Measurements from ENCODE around the gene TMEM115. TPM values are rescaled to one million over a fixed set of nuclear protein-coding genes. Genes with fewer than 3 reads are reported as not detected.

TMEM115 gene
- total and polyA plus RNA-seq, 2 experiments from 2014 or later = 17.8 to 49.2 TPM

DNA sequence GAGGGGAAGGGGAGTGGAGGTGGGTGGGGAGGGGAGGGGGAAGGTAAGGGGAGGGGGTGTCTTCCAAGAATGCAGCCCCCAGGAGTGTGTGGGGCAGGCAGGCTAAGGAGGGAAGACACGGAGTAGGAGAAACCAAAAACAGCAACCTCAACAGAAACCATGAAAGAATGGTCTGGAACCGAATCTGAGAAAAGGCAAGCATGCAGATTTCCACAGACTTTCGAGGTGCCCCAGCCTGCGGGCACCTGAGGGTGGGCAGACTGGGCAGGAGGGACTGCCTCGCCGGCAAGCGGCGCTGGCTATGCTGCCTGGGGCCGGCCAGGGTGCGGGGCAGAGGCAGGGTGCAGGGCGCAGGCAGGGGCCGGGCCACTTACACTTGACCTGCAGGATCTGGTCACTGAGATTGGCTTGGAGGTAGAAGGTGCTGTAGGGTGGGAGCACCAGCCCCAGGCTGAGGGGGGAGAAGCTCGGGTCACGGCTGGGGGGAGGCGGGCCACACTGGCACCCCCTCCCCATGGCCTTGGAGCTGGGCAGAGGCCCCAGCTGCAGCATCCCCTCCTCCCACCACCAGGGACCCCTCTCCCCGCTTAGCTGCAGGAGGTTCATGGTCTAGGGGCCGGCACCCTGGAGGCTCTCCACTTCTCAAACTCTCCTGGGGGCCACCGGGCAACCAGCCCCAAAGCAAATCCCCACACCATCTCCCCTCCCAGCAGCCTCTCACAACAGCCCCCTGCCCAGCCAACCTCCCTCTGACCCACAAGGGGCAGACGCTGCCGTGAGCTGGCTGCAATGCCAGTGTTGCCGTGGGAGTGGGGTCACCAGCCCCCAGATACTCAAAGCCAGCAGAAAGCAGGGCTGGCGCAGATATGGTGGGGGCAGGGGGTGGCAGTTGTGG lies 15.3 kb upstream of the TMEM115 start:
- no peaks in the 10 kb centered on the region; the same call in 2 of the 3 replicates for H3K36me3 Mint-ChIP-seq (ENCODE audit: low read depth)
- peak; percentile 6; the same call in 2 of the 3 replicates for ATAC-seq
- H3K4me3 Mint-ChIP-seq = no peak overlapping the region
- Histone ChIP-seq H3K9me2 (ENCODE audit: insufficient read depth) (no peaks in the 10 kb centered on the region), H3K79me2 (replicated peaks; ENCODE audit: insufficient read depth) (no peaks in the 10 kb centered on the region), H3K4me3 (no peak overlapping the region), H3K4me2 (no peak overlapping the region), H4K20me1 (replicated peaks; ENCODE audit: insufficient read depth) (no peaks in the 10 kb centered on the region), H3K27me3 (ENCODE audit: insufficient read depth) (no peaks in the 10 kb centered on the region), H2AFZ (no peak overlapping the region), H3F3A (replicated peaks; ENCODE audit: low read depth) (no peaks in the 10 kb centered on the region), H3K27ac (ENCODE audit: low read depth) (no peak overlapping the region), H3K4me1 (ENCODE audit: insufficient read depth) (peaks cover 11% of the 10 kb centered on the region), H3K36me3 (ENCODE audit: insufficient read depth) (no peaks in the 10 kb centered on the region)
- DNase-seq (ENCODE audit: low spot score) = no peak
- no peak overlapping the region for H3K27ac Mint-ChIP-seq
- H3K27me3 Mint-ChIP-seq (ENCODE audit: insufficient read depth, low read depth, poor library complexity) = peaks cover 26% of the 10 kb centered on the region
- no peak for TF ChIP-seq STAT1 (IDR thresholded peaks at IDR 0.05; ENCODE audit: unreplicated experiment)
- no peak for TF ChIP-seq ZNF114 (CRISPR knock-in tag; IDR thresholded peaks at IDR 0.05)
- TF ChIP-seq POLR2AphosphoS5 (IDR thresholded peaks at IDR 0.05; ENCODE audit: low read depth) = no peak
- TF ChIP-seq NANOG (IDR thresholded peaks at IDR 0.05; ENCODE audit: borderline replicate concordance) = no peak
- TF ChIP-seq EZH2phosphoT487 (IDR thresholded peaks at IDR 0.05; ENCODE audit: unreplicated experiment) = no peak
- TF ChIP-seq CREB1 (CRISPR knock-in tag; IDR thresholded peaks at IDR 0.05; ENCODE audit: low read depth) = no peak
- TF ChIP-seq ZNF462 (CRISPR knock-in tag; IDR thresholded peaks at IDR 0.05) = no peak
- no peak for TF ChIP-seq EZH2 (IDR thresholded peaks at IDR 0.05; ENCODE audit: low read depth, unreplicated experiment)
- no peak for TF ChIP-seq JUNB (IDR thresholded peaks at IDR 0.05; ENCODE audit: unreplicated experiment)
- TF ChIP-seq, protein P1, sequence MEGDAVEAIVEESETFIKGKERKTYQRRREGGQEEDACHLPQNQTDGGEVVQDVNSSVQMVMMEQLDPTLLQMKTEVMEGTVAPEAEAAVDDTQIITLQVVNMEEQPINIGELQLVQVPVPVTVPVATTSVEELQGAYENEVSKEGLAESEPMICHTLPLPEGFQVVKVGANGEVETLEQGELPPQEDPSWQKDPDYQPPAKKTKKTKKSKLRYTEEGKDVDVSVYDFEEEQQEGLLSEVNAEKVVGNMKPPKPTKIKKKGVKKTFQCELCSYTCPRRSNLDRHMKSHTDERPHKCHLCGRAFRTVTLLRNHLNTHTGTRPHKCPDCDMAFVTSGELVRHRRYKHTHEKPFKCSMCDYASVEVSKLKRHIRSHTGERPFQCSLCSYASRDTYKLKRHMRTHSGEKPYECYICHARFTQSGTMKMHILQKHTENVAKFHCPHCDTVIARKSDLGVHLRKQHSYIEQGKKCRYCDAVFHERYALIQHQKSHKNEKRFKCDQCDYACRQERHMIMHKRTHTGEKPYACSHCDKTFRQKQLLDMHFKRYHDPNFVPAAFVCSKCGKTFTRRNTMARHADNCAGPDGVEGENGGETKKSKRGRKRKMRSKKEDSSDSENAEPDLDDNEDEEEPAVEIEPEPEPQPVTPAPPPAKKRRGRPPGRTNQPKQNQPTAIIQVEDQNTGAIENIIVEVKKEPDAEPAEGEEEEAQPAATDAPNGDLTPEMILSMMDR (conservative IDR thresholded peaks at IDR 0.05; ENCODE audit: low read depth in 2 of 2) = no peak
- peaks cover 37% of the 10 kb centered on the region for H3K4me1 Mint-ChIP-seq
- H3K9me3 Mint-ChIP-seq = no peaks in the 10 kb centered on the region; the same call in 2 of the 3 replicates

Measured in GM23338 (cell line).